Breast epithelium (tissue), 4 donors: Measurements from ENCODE around the gene KRTAP9-2. TPM values are rescaled to one million over a fixed set of nuclear protein-coding genes. Genes with fewer than 3 reads are reported as not detected.
"Not testable (repeated sequence)": the region's sequence is repeated elsewhere in the genome, so short reads cannot be mapped to it uniquely, and the experiment has no call there.

ENCODE experiments used
- DNase-seq, 2 donors: peaks; one replicate each; pipeline ENCODE4 v3.0.0-alpha.2; 2019; ENCODE audit warnings: low spot score in 2 of 2
- H3K27ac ChIP-seq, 2 donors: fragments of 200-600 bp; sonication (generic) in 1 of 2; one replicate each; pipeline ENCODE4 v1.5.1; 2016 to 2019; ENCODE audit warnings: mild to moderate bottlenecking in 1 of 2
- H3K27me3 ChIP-seq, 2 donors: fragments of 200-600 bp; sonication (generic) in 1 of 2; one replicate each; pipeline versions ENCODE4 v1.5.1 to v1.6.0; 2017 to 2019; ENCODE audit warnings: control low read depth in 1 of 2, mild to moderate bottlenecking in 1 of 2
- H3K36me3 ChIP-seq: fragments of 200-600 bp; one replicate; pipeline ENCODE4 v1.5.1; 2019
- H3K4me1 ChIP-seq, 2 donors: fragments of 200-600 bp; sonication (generic); one replicate each; pipeline ENCODE4 v1.5.1; 2016 to 2019; ENCODE audit warnings: control low read depth in 1 of 2
- H3K4me3 ChIP-seq, 3 donors: fragments of 200-600 bp; sonication (generic); 1 replicate in 2 of 3; 2 replicates in 1 of 3; pipeline ENCODE4 v1.5.1; 2016 to 2019; ENCODE audit warnings: mild to moderate bottlenecking in 3 of 3, moderate library complexity in 2 of 3
- H3K9me3 ChIP-seq, 2 donors: fragments of 200-600 bp; sonication (generic) in 1 of 2; one replicate each; pipeline ENCODE4 v1.5.1; 2016 to 2019; ENCODE audit warnings: control low read depth in 1 of 2
- POLR2A ChIP-seq: fragments of 450-650 bp; IDR thresholded peaks from one replicate; pipeline ENCODE4 v1.6.1; 2016; ENCODE audit warnings: antibody characterized with exemption, mild to moderate bottlenecking, moderate library complexity
- POLR2AphosphoS5 ChIP-seq, 3 donors: sonication (generic); formaldehyde crosslinking; IDR thresholded peaks; one replicate each; pipeline ENCODE4 v1.6.1; 2017; ENCODE audit warnings: antibody characterized with exemption in 3 of 3
- intact Hi-C: fragments of 100-400 bp; cut with DNase I; formaldehyde crosslinking; loops from one replicate; pipeline ENCODE4 v1.15.1; 2023; ENCODE audit warnings: low total_unique reads
- total RNA-seq, 3 donors: library from RNA; depleted of rRNA; stranded (reverse); fragments of >200 nt; gene quantifications; one replicate each; pipeline ENCODE4 v1.1.0, GENCODE V29; 2016
- TF ChIP-seq, protein P1 (sequence below), 3 donors: fragments of 450-650 bp; IDR thresholded peaks; one replicate each; pipeline ENCODE4 v1.5.1; 2016 to 2017; ENCODE audit warnings: antibody characterized with exemption in 3 of 3, mild to moderate bottlenecking in 3 of 3, moderate library complexity in 3 of 3

The KRTAP9-2 gene
- total RNA-seq, 3 donors from 2014 or later, result not detected

DNA sequence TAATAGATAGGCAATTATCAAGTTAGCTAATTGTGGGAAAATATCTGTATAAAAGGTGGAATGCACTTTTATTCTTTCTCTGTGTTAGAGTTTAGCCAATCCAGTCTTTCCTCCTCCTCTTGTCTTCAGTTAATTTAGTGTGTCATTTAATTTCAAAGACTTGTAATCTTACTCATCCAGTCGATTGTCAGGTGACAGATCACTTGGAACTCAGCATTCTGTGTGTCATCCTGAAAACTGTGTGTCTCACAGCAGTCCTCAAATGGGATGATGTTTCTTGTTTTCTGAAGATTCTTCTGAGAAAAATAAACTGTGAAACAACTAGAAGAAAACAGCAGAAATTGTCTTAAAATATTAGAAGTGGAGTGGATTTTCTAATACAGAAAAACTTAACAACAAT lies 41.4 kb upstream of the KRTAP9-2 start:
- H3K9me3 ChIP-seq, result no peaks in the 10 kb centered on the region
- no peaks in the 10 kb centered on the region for H3K4me1 ChIP-seq
- TF ChIP-seq POLR2AphosphoS5 (IDR thresholded peaks at IDR 0.05) (no peak), POLR2A (no peak)
- TF ChIP-seq, protein P1, sequence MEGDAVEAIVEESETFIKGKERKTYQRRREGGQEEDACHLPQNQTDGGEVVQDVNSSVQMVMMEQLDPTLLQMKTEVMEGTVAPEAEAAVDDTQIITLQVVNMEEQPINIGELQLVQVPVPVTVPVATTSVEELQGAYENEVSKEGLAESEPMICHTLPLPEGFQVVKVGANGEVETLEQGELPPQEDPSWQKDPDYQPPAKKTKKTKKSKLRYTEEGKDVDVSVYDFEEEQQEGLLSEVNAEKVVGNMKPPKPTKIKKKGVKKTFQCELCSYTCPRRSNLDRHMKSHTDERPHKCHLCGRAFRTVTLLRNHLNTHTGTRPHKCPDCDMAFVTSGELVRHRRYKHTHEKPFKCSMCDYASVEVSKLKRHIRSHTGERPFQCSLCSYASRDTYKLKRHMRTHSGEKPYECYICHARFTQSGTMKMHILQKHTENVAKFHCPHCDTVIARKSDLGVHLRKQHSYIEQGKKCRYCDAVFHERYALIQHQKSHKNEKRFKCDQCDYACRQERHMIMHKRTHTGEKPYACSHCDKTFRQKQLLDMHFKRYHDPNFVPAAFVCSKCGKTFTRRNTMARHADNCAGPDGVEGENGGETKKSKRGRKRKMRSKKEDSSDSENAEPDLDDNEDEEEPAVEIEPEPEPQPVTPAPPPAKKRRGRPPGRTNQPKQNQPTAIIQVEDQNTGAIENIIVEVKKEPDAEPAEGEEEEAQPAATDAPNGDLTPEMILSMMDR (IDR thresholded peaks at IDR 0.05), result no peak
- intact Hi-C loops, result no loop called here
- no peaks in the 10 kb centered on the region for H3K36me3 ChIP-seq
- H3K27ac ChIP-seq, result no peak overlapping the region
- no peak overlapping the region for H3K4me3 ChIP-seq
- DNase-seq, result no peak
- no peaks in the 10 kb centered on the region for H3K27me3 ChIP-seq

DNA sequence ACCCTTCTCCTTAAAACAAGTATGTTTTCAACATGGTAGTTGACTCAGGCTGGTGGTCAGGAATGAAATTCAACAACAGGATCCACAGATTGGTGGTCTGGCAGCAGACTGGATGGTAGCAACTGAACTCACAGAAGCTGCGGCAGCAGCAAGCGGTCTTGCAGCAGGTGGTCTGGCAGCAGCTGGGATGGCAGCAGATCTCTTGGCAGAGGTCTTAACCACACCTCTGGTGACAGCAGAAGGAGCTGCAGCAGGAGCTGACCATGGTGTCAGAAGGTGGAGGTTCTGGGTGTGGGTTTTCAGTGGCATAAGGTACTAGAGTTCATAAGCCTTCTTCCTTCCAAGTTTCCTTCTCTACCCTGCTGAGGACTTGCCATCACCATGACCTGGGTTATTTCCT lies 39.6 kb upstream of the KRTAP9-2 start:
- no peak for TF ChIP-seq POLR2A
- no peak for TF ChIP-seq POLR2AphosphoS5 (IDR thresholded peaks at IDR 0.05)
- TF ChIP-seq, protein P1 (IDR thresholded peaks at IDR 0.05), result no peak
- no peak overlapping the region for H3K4me3 ChIP-seq
- no peaks in the 10 kb centered on the region for H3K36me3 ChIP-seq
- intact Hi-C loops, result no loop called here
- H3K4me1 ChIP-seq, result no peaks in the 10 kb centered on the region
- DNase-seq, result no peak
- no peaks in the 10 kb centered on the region for H3K27me3 ChIP-seq
- no peaks in the 10 kb centered on the region for H3K9me3 ChIP-seq
- H3K27ac ChIP-seq, result no peak overlapping the region

DNA sequence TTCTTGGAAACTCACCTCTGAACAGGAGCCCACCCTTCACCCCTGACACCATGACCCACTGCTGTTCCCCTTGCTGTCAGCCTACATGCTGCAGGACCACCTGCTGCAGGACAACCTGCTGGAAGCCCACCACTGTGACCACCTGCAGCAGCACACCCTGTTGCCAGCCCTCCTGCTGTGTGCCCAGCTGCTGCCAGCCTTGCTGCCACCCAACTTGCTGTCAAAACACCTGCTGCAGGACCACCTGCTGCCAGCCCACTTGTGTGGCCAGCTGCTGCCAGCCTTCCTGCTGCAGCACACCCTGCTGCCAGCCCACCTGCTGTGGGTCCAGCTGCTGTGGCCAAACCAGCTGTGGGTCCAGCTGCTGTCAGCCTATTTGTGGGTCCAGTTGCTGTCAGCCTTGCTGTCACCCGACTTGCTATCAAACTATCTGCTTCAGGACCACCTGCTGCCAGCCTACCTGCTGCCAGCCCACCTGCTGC lies 36.6 kb upstream of the KRTAP9-2 start, which contains the start of gene KRTAP9-1:
Gene KRTAP9-1, plus strand, starts transcription at position 51 of the 482 bp plus-strand sequence. Its CDS starts 0 bp downstream, at position 51.
- H3K36me3 ChIP-seq, H3K9me3 ChIP-seq, H3K4me1 ChIP-seq, H3K4me3 ChIP-seq, H3K27me3 ChIP-seq, intact Hi-C loops, DNase-seq, H3K27ac ChIP-seq: not testable (repeated sequence)

DNA sequence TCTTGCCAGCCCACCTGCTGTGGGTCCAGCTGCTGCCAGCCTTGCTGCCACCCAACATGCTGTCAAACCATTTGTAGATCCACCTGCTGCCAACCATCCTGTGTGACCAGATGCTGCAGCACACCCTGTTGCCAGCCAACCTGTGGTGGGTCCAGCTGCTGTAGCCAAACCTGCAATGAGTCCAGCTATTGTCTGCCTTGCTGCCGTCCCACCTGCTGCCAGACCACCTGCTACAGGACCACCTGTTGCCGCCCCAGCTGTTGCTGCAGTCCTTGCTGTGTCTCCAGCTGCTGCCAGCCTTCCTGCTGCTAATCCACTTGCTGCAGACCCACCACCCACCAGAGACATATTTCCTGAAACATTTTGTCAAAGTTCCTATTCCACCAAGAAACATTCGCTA lies 36.1 kb upstream of the KRTAP9-2 start:
- DNase-seq, result no peak
- Histone ChIP-seq H3K36me3 (no peaks in the 10 kb centered on the region), H3K4me3 (no peak overlapping the region), H3K27me3 (no peaks in the 10 kb centered on the region), H3K4me1 (no peaks in the 10 kb centered on the region), H3K27ac (no peak overlapping the region), H3K9me3 (no peaks in the 10 kb centered on the region)
- intact Hi-C loops, result no loop called here
- TF ChIP-seq, protein P1 (IDR thresholded peaks at IDR 0.05), result no peak
- TF ChIP-seq POLR2A (no peak), POLR2AphosphoS5 (IDR thresholded peaks at IDR 0.05) (no peak)

DNA sequence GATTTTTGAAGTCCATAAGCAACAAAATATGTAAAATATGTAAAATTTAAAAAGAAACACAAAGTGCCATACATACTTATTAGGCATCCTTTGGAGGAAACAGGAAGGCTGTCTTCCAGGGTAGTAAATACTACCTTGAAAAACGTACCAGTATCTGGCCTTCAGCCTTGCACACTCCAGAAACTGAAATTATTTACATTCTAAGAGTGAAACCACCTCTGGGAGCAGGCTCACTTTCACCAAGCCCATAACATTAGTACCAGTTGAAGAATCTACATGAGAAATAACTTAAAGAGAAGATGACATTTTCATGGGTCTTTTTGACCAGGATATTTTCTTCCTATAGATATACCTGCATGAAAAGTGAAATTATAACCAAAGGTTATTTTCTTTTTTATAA lies 30.4 kb upstream of the KRTAP9-2 start:
- no peak for DNase-seq
- TF ChIP-seq POLR2AphosphoS5 (IDR thresholded peaks at IDR 0.05) (no peak), POLR2A (no peak)
- TF ChIP-seq, protein P1 (IDR thresholded peaks at IDR 0.05), result no peak
- intact Hi-C loops, result no loop called here
- Histone ChIP-seq H3K36me3 (no peaks in the 10 kb centered on the region), H3K4me1 (no peaks in the 10 kb centered on the region), H3K27ac (no peak overlapping the region), H3K9me3 (no peaks in the 10 kb centered on the region), H3K4me3 (no peak overlapping the region), H3K27me3 (no peaks in the 10 kb centered on the region)
